H1 (cell line): ENCODE results near the gene NECTIN1. TPM values are rescaled to one million over a fixed set of nuclear protein-coding genes. Genes with fewer than 3 reads are reported as not detected.

ENCODE experiments used
- CTCF ChIA-PET: fragments of 300-600 bp; sonication (Branson Sonifier 250); formaldehyde crosslinking; loops from one replicate; lab custom pipeline; 2021; ENCODE audit not compliant: partially characterized antibody; lab: Charles Lee
- POLR2A ChIA-PET: fragments of 300-600 bp; sonication (Branson Sonifier 250); formaldehyde crosslinking; loops from one replicate; lab custom pipeline; 2021; ENCODE audit warnings: inconsistent platforms; ENCODE audit not compliant: partially characterized antibody; lab: Charles Lee
- DNase-seq, 2 experiments: peaks; one replicate each; pipeline versions ENCODE4 v3.0.0 to v3.0.0-alpha.2; 2010 to 2022; ENCODE audit warnings: low spot score in 2 of 2, low read depth in 1 of 2, mixed read lengths in 1 of 2
- FAIRE-seq: peaks from 2 replicates; lab custom pipeline; 2011; peaks lifted over from hg19 to GRCh38; lab: Jason Lieb, UNC
- H2AFZ ChIP-seq: 2 replicates; pipeline ENCODE4 v1.8.1; 2012; ENCODE audit warnings: low read length, inconsistent platforms
- H2AK5ac ChIP-seq: 2 replicates; pipeline ENCODE4 v1.6.1; 2013; ENCODE audit warnings: low read depth, low read length
- H2BK120ac ChIP-seq: replicated peaks from 2 replicates; pipeline ENCODE3; 2013; ENCODE audit warnings: low read depth, low read length, inconsistent platforms
- H2BK12ac ChIP-seq: 2 replicates; pipeline ENCODE4 v1.6.1; 2013; ENCODE audit warnings: low read depth, low read length
- H2BK15ac ChIP-seq: 2 replicates; pipeline ENCODE4 v1.6.1; 2013; ENCODE audit warnings: low read length
- H2BK20ac ChIP-seq: 2 replicates; pipeline ENCODE4 v1.6.1; 2013; ENCODE audit warnings: low read length
- H2BK5ac ChIP-seq: 2 replicates; pipeline ENCODE4 v1.6.1; 2013; ENCODE audit warnings: low read depth, low read length
- H3K14ac ChIP-seq: 2 replicates; pipeline ENCODE4 v1.6.1; 2013; ENCODE audit warnings: inconsistent platforms; ENCODE audit not compliant: insufficient read length
- H3K18ac ChIP-seq: 2 replicates; pipeline ENCODE4 v1.6.1; 2013; ENCODE audit warnings: low read length; ENCODE audit errors: extremely low read depth
- H3K23ac ChIP-seq: 2 replicates; pipeline ENCODE4 v1.6.1; 2013; ENCODE audit warnings: inconsistent platforms; ENCODE audit not compliant: insufficient read length
- H3K23me2 ChIP-seq: 2 replicates; pipeline ENCODE4 v1.6.1; 2013; ENCODE audit warnings: low read depth, low read length
- H3K27ac ChIP-seq: 2 replicates; pipeline ENCODE4 v1.6.1; 2011; ENCODE audit warnings: low read depth, low read length, inconsistent platforms
- H3K27me3 ChIP-seq, 4 experiments: replicated peaks in 1 of 4; 1 replicate in 1 of 4; 2 replicates in 3 of 4; pipeline versions ENCODE4 v1.6.1 to v1.8.1; 2011 to 2013; ENCODE audit warnings: low read length in 3 of 4, mild to moderate bottlenecking in 3 of 4, inconsistent platforms in 2 of 4, mixed read lengths in 2 of 4, moderate library complexity in 1 of 4; ENCODE audit not compliant: control insufficient read depth in 3 of 4, insufficient read depth in 3 of 4; ENCODE audit errors: extremely low read depth in 1 of 4
- H3K36me3 ChIP-seq, 4 experiments: 2 replicates each; pipeline versions ENCODE4 v1.6.1 to v1.8.1; 2011 to 2013; ENCODE audit warnings: mild to moderate bottlenecking in 4 of 4, low read length in 3 of 4, moderate library complexity in 2 of 4, control low read depth in 1 of 4, inconsistent platforms in 1 of 4; ENCODE audit not compliant: insufficient read depth in 4 of 4, control insufficient read depth in 2 of 4
- H3K4ac ChIP-seq: replicated peaks from 2 replicates; pipeline ENCODE3; 2013; ENCODE audit warnings: low read length, low read depth, mixed read lengths, inconsistent platforms; ENCODE audit not compliant: insufficient read length
- H3K4me1 ChIP-seq, 4 experiments: replicated peaks in 1 of 4; 1 replicate in 1 of 4; 2 replicates in 3 of 4; pipeline versions ENCODE4 v1.6.1 to v1.8.1; 2011 to 2013; ENCODE audit warnings: low read length in 3 of 4, inconsistent platforms in 2 of 4, mixed read lengths in 1 of 4; ENCODE audit not compliant: insufficient read depth in 4 of 4, control insufficient read depth in 3 of 4
- H3K4me2 ChIP-seq, 2 experiments: 2 replicates each; pipeline versions ENCODE4 v1.6.1 to v1.8.1; 2011 to 2013; ENCODE audit warnings: low read depth in 2 of 2, low read length in 2 of 2, control low read depth in 1 of 2, inconsistent platforms in 1 of 2, mild to moderate bottlenecking in 1 of 2; ENCODE audit not compliant: insufficient read depth in 1 of 2
- H3K4me3 ChIP-seq, 4 experiments: fragments of 200-600, 300-600 bp in 1 of 4; sonication (generic), shearing (Covaris generic), sonication (Bioruptor Twin) in 1 of 4; 2 replicates each; pipeline versions ENCODE4 v1.5.1 to v1.8.1; 2011 to 2016; ENCODE audit warnings: low read length in 4 of 4, low read depth in 3 of 4, control low read depth in 2 of 4, inconsistent platforms in 2 of 4, mild to moderate bottlenecking in 2 of 4, mixed read lengths in 1 of 4, moderate library complexity in 1 of 4; ENCODE audit not compliant: insufficient read depth in 2 of 4; ENCODE audit errors: extremely low read depth in 1 of 4
- H3K56ac ChIP-seq: replicated peaks from 2 replicates; pipeline ENCODE3; 2013; ENCODE audit warnings: low read depth, mild to moderate bottlenecking, mixed read lengths, low read length, inconsistent platforms; ENCODE audit not compliant: insufficient read length
- H3K79me1 ChIP-seq: 2 replicates; pipeline ENCODE4 v1.6.1; 2013; ENCODE audit warnings: low read depth, low read length, control low read depth
- H3K79me2 ChIP-seq, 2 experiments: 2 replicates each; pipeline versions ENCODE4 v1.6.1 to v1.8.1; 2012 to 2013; ENCODE audit warnings: low read length in 2 of 2, mild to moderate bottlenecking in 2 of 2, inconsistent platforms in 1 of 2; ENCODE audit not compliant: insufficient read depth in 2 of 2, control insufficient read depth in 1 of 2
- H3K9ac ChIP-seq, 4 experiments: replicated peaks in 1 of 4; 1 replicate in 1 of 4; 2 replicates in 3 of 4; pipeline versions ENCODE4 v1.6.1 to v1.8.1; 2011 to 2013; ENCODE audit warnings: low read depth in 3 of 4, low read length in 3 of 4, control low read depth in 2 of 4, mild to moderate bottlenecking in 2 of 4, moderate library complexity in 2 of 4, inconsistent platforms in 1 of 4; ENCODE audit errors: extremely low read depth in 1 of 4
- H3K9me3 ChIP-seq, 2 experiments: 2 replicates each; pipeline versions ENCODE4 v1.6.1 to v1.8.1; 2012 to 2013; ENCODE audit warnings: mild to moderate bottlenecking in 2 of 2, moderate library complexity in 2 of 2, control low read depth in 1 of 2, inconsistent platforms in 1 of 2, low read depth in 1 of 2, low read length in 1 of 2, mixed read lengths in 1 of 2; ENCODE audit not compliant: insufficient read depth in 2 of 2
- H4K20me1 ChIP-seq, 2 experiments: replicated peaks in 1 of 2; 2 replicates each; pipeline versions ENCODE3 to v1.8.1; 2011 to 2013; ENCODE audit warnings: inconsistent platforms in 2 of 2, low read length in 2 of 2, mild to moderate bottlenecking in 1 of 2; ENCODE audit not compliant: insufficient read depth in 2 of 2, control insufficient read depth in 1 of 2
- H4K5ac ChIP-seq: 2 replicates; pipeline ENCODE4 v1.6.1; 2013; ENCODE audit warnings: low read length, low read depth, mixed read lengths, inconsistent platforms; ENCODE audit not compliant: insufficient read length
- H4K8ac ChIP-seq: 2 replicates; pipeline ENCODE4 v1.8.0; 2013; ENCODE audit warnings: mild to moderate bottlenecking, moderate library complexity, low read length, inconsistent platforms; ENCODE audit not compliant: insufficient read depth; ENCODE audit errors: extremely low read depth
- H4K91ac ChIP-seq: replicated peaks from 2 replicates; pipeline ENCODE3; 2013; ENCODE audit warnings: low read length, mixed read lengths, inconsistent platforms; ENCODE audit not compliant: insufficient read length
- BACH1 ChIP-seq: IDR thresholded peaks from 2 replicates; pipeline ENCODE4 v1.6.1; 2012; ENCODE audit warnings: low read length, improper control_type of control experiment
- EP300 ChIP-seq, 2 experiments: IDR thresholded peaks; 1 replicate in 1 of 2; 2 replicates in 1 of 2; pipeline ENCODE4 v1.6.1; 2011 to 2012; ENCODE audit warnings: low read depth in 2 of 2, low read length in 2 of 2, mild to moderate bottlenecking in 2 of 2, borderline replicate concordance in 1 of 2, inconsistent platforms in 1 of 2, moderate library complexity in 1 of 2
- FOSL1 ChIP-seq: IDR thresholded peaks from 2 replicates; pipeline ENCODE4 v1.6.1; 2011; ENCODE audit warnings: mild to moderate bottlenecking, low read depth, low read length, moderate library complexity; ENCODE audit not compliant: insufficient read depth
- HDAC2 ChIP-seq, 2 experiments: fragments of 300-600 bp in 1 of 2; sonication (generic) in 1 of 2; IDR thresholded peaks; 2 replicates each; pipeline ENCODE4 v1.6.1; 2011 to 2012; ENCODE audit warnings: low read depth in 2 of 2, low read length in 2 of 2, mild to moderate bottlenecking in 2 of 2, moderate library complexity in 2 of 2, borderline replicate concordance in 1 of 2, inconsistent platforms in 1 of 2
- JUND ChIP-seq: IDR thresholded peaks from 2 replicates; pipeline ENCODE4 v1.6.1; 2011; ENCODE audit warnings: mild to moderate bottlenecking, improper control_type of control experiment, low read length
- KDM5A ChIP-seq: fragments of 200-600 bp; IDR thresholded peaks from 2 replicates; pipeline ENCODE4 v1.7.1; 2012; ENCODE audit warnings: mild to moderate bottlenecking, low read length, inconsistent platforms, mixed read lengths
- SAP30 ChIP-seq: fragments of 300-600 bp; sonication (generic); IDR thresholded peaks from 2 replicates; pipeline ENCODE4 v1.7.1; 2012; ENCODE audit warnings: low read length, moderate library complexity, mild to moderate bottlenecking, inconsistent platforms; ENCODE audit not compliant: insufficient read depth, insufficient replicate concordance
- SIX5 ChIP-seq: IDR thresholded peaks from 2 replicates; pipeline ENCODE4 v1.6.1; 2011; ENCODE audit warnings: mild to moderate bottlenecking, low read depth, low read length
- TAF1 ChIP-seq: IDR thresholded peaks from 2 replicates; pipeline ENCODE4 v1.6.1; 2011; ENCODE audit warnings: mild to moderate bottlenecking, low read depth, low read length
- TBP ChIP-seq: IDR thresholded peaks from 2 replicates; pipeline ENCODE4 v1.6.1; 2011; ENCODE audit warnings: low read depth, low read length, improper control_type of control experiment
- TCF12 ChIP-seq: IDR thresholded peaks from 2 replicates; pipeline ENCODE4 v1.6.1; 2011; ENCODE audit warnings: low read depth, mild to moderate bottlenecking, low read length
- YY1 ChIP-seq: IDR thresholded peaks from 2 replicates; pipeline ENCODE4 v1.6.1; 2011; ENCODE audit warnings: low read depth, mild to moderate bottlenecking, low read length
- WGBS, 2 experiments: shearing (Covaris generic) in 1 of 2; methylation state at CpG; one replicate each; pipeline versions ENCODE4 v1.1.6 to v1.1.7; 2013 to 2015; ENCODE audit warnings: low lambda C conversion rate in 2 of 2, mixed read lengths in 2 of 2, inconsistent platforms in 1 of 2, low coverage in 1 of 2, missing lambda C conversion rate in 1 of 2; ENCODE audit not compliant: insufficient replicate concordance in 2 of 2, insufficient coverage in 1 of 2, insufficient read length in 1 of 2; ENCODE audit errors: extremely low coverage in 1 of 2, missing lambda C conversion rate in 1 of 2; 5-methylcytosine and 5-hydroxymethylcytosine counted together
- polyA plus RNA-seq, 7 experiments: library from polyadenylated mRNA; depleted of rRNA in 3 of 7; stranded (reverse) in 5 of 7; unstranded in 2 of 7; fragments of >200 nt in 5 of 7; fragments of 200-250 nt in 2 of 7; gene quantifications; 1 replicate in 5 of 7; 2 replicates in 1 of 7; 4 replicates in 1 of 7; pipeline versions ENCODE4 v1.2.1 to v1.2.3, GENCODE V29; 2011 to 2013; ENCODE audit warnings: missing spikeins in 2 of 7, mixed read lengths in 2 of 7
- total RNA-seq: library from RNA; stranded (reverse); fragmentation: NEBNext Ultra II Directional; extraction: Animal tissue kit (Norgen Biotek cat#: 25700); gene quantifications from 2 replicates; pipeline ENCODE4 v1.2.1, GENCODE V29; 2021
- TF ChIP-seq, protein P1 (sequence below): IDR thresholded peaks from 2 replicates; pipeline ENCODE4 v1.6.1; 2011; ENCODE audit warnings: low read depth, mild to moderate bottlenecking, low read length; ENCODE audit not compliant: insufficient read depth

The NECTIN1 gene
- total and polyA plus RNA-seq, 2 of the 8 experiments (the other 6 are each of a cell fraction or from before 2014, with no cell fraction given): 43.2 to 97.7 TPM

DNA sequence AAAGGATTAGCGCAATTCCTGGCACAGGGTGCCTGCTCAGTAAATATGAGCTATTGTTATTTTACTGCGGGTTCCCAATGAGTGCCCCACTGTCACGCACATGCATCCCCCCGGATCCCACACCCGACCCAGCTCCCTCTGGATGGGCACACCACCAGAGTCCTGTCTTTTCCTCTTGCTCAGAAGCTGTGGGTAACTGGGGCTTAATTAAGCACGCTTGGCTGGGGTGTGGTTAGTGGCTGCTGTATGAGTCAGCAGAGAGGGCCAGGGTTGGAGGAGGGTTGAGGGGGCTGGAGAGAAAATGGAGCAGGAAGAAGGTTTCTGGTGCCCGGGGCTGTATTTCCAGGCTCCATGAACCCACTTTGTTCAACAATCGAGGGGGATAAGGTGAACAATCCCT, 30.3 kb upstream of the NECTIN1 start:
- Histone ChIP-seq H3K79me1 (no peaks in the 10 kb centered on the region), H3K27ac (no peak overlapping the region), H2BK15ac (0 out of 2 replicates have a peak overlapping the region, but pooled peaks have one; percentile 21), H2BK120ac (no peak overlapping the region), H4K91ac (no peak overlapping the region), H3K56ac (no peak overlapping the region), H3K36me3 (no peaks in the 10 kb centered on the region), H2BK5ac (no peak overlapping the region), H3K4me1 (peaks cover 0 to 3% (median under 1%) of the 10 kb centered on the region in 4 experiments; a peak in 4 of 7 replicates), H3K18ac (no peak overlapping the region), H3K4me2 (no peak overlapping the region), H2AFZ (no peak overlapping the region), H3K23me2 (no peaks in the 10 kb centered on the region), H3K27me3 (peaks cover 0 to 4% (median 0%) of the 10 kb centered on the region in 4 experiments; a peak in 2 of 7 replicates), H2BK12ac (0 out of 2 replicates have a peak overlapping the region, but pooled peaks have one; percentile 70), H2BK20ac (no peak overlapping the region), H3K4me3 (no peak overlapping the region), H3K9ac (no peak overlapping the region), H4K20me1 (no peaks in the 10 kb centered on the region), H3K23ac (no peak overlapping the region), H4K8ac (no peak overlapping the region), H3K4ac (no peak overlapping the region), H3K79me2 (no peaks in the 10 kb centered on the region), H2AK5ac (no peak overlapping the region), H4K5ac (no peak overlapping the region), H3K14ac (no peak overlapping the region), H3K9me3 (no peaks in the 10 kb centered on the region)
- WGBS, 2 experiments: 84% methylated on average over 8 of the region's 8 CpGs; no CpG with 5 or more reads in 1 of the 2 experiments
- ChIA-PET POLR2A (interaction anchor here (1.0 kb wide), 1 partner anchor 33 kb away, joined by 3 read pairs; no protein-coding TSS in a partner anchor), CTCF (interaction anchor here (0.5 to 4.4 kb wide), 11 partner anchors 20 to 418 kb away, joined by 3 to 15 read pairs (median 3); partner anchors contain the start of gene NECTIN1)
- DNase-seq (no peak), FAIRE-seq (no peak)
- no peak for TF ChIP-seq YY1
- no peak for TF ChIP-seq JUND
- no peak for TF ChIP-seq FOSL1
- no peak for TF ChIP-seq BACH1
- TF ChIP-seq SAP30: no peak
- TF ChIP-seq, protein P1, sequence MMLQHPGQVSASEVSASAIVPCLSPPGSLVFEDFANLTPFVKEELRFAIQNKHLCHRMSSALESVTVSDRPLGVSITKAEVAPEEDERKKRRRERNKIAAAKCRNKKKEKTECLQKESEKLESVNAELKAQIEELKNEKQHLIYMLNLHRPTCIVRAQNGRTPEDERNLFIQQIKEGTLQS: no peak
- no peak for TF ChIP-seq TCF12
- no peak for TF ChIP-seq EP300 (IDR thresholded peaks at IDR 0.05; ENCODE audit: borderline replicate concordance in 1 of 2, low read depth in 2 of 2, low read length in 2 of 2)
- no peak for TF ChIP-seq TBP
- TF ChIP-seq TAF1: no peak
- no peak for TF ChIP-seq HDAC2 (IDR thresholded peaks at IDR 0.05; ENCODE audit: borderline replicate concordance in 1 of 2, low read depth in 2 of 2, low read length in 2 of 2)
- TF ChIP-seq SIX5: no peak
- no peak for TF ChIP-seq KDM5A
